RCC 7860 (cell line): ENCODE results near the gene PRKACB.

Experiments
- DNase-seq: peaks from one replicate; pipeline ENCODE4 v3.0.0-alpha.2; 2015; ENCODE audit warnings: low spot score
- FAIRE-seq: peaks from 2 replicates; lab custom pipeline; 2012; peaks lifted over from hg19 to GRCh38; lab: Jason Lieb, UNC

The PRKACB gene

GRCh38 chr1:84143796-84144565 is at the start of gene PRKACB:
Gene PRKACB (plus strand): TSS chr1:84144271. CDS start chr1:84144362, 91 bp downstream.
- FAIRE-seq = peak; percentile 73

GRCh38 chr1:84095308-84095707 is 48.8 kb upstream of the PRKACB start:
- FAIRE-seq (no peak), DNase-seq (no peak)

More at GRCh38 chr1:84143796-84144565, at the start of gene PRKACB:
- DNase-seq = no peak

- no peak for DNase-seq
- no peak for FAIRE-seq
Measured at GRCh38 chr1:84096176-84096575, 47.9 kb upstream of the PRKACB start.

GRCh38 chr1:84101204-84101603 is 42.9 kb upstream of the PRKACB start:
- FAIRE-seq (no peak), DNase-seq (no peak)

GRCh38 chr1:84103197-84103992 is 40.7 kb upstream of the PRKACB start:
- peak; percentile 83 for DNase-seq

GRCh38 chr1:84107538-84107937 is 36.5 kb upstream of the PRKACB start:
- peak; percentile 23 for DNase-seq
- FAIRE-seq = peak; percentile 14

More at GRCh38 chr1:84103197-84103992, 40.7 kb upstream of the PRKACB start:
- peak; percentile 88 for FAIRE-seq

- DNase-seq = no peak
- FAIRE-seq = no peak
Measured at GRCh38 chr1:84107955-84108354, 36.1 kb upstream of the PRKACB start.

- no peak for DNase-seq
- no peak for FAIRE-seq
Measured at GRCh38 chr1:84108900-84109578, 35.0 kb upstream of the PRKACB start.

GRCh38 chr1:84110629-84111028 is 33.4 kb upstream of the PRKACB start:
- FAIRE-seq (no peak), DNase-seq (no peak)

GRCh38 chr1:84116558-84116957 is 27.5 kb upstream of the PRKACB start:
- FAIRE-seq = no peak
- no peak for DNase-seq

GRCh38 chr1:84117868-84118267 is 26.2 kb upstream of the PRKACB start:
- DNase-seq (no peak), FAIRE-seq (no peak)

GRCh38 chr1:84121360-84121759 is 22.7 kb upstream of the PRKACB start:
- no peak for DNase-seq
- no peak for FAIRE-seq

- DNase-seq = peak; percentile 24
- FAIRE-seq = peak; percentile 70
Measured at GRCh38 chr1:84122780-84123382, 21.2 kb upstream of the PRKACB start.

GRCh38 chr1:84133479-84133878 is 10.6 kb upstream of the PRKACB start:
- FAIRE-seq = no peak

GRCh38 chr1:84135341-84135740 is 8.7 kb upstream of the PRKACB start:
- DNase-seq (no peak), FAIRE-seq (no peak)

More at GRCh38 chr1:84133479-84133878, 10.6 kb upstream of the PRKACB start:
- no peak for DNase-seq

GRCh38 chr1:84141182-84142003 is 2.7 kb upstream of the PRKACB start:
- DNase-seq (no peak), FAIRE-seq (peak; percentile 65)

GRCh38 chr1:84145068-84145467 is 997 bp downstream of the PRKACB start:
- FAIRE-seq = no peak
- DNase-seq = no peak

GRCh38 chr1:84146411-84147032 is 2.5 kb downstream of the PRKACB start:
- DNase-seq (no peak), FAIRE-seq (peak; percentile 7)

GRCh38 chr1:84148758-84149157 is 4.7 kb downstream of the PRKACB start:
- DNase-seq (no peak), FAIRE-seq (no peak)

- no peak for DNase-seq
Measured at GRCh38 chr1:84152649-84153056, 8.6 kb downstream of the PRKACB start.

More at GRCh38 chr1:84152649-84153056, 8.6 kb downstream of the PRKACB start:
- FAIRE-seq = peak; percentile 64
